ENCODE measurements around the gene FCAMR.

Gene FCAMR, protein sequence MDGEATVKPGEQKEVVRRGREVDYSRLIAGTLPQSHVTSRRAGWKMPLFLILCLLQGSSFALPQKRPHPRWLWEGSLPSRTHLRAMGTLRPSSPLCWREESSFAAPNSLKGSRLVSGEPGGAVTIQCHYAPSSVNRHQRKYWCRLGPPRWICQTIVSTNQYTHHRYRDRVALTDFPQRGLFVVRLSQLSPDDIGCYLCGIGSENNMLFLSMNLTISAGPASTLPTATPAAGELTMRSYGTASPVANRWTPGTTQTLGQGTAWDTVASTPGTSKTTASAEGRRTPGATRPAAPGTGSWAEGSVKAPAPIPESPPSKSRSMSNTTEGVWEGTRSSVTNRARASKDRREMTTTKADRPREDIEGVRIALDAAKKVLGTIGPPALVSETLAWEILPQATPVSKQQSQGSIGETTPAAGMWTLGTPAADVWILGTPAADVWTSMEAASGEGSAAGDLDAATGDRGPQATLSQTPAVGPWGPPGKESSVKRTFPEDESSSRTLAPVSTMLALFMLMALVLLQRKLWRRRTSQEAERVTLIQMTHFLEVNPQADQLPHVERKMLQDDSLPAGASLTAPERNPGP

GRCh38 chr1:206970446-206970845 lies at the start of gene FCAMR:
Gene FCAMR, minus strand, starts transcription at chr1:206970460. Its CDS starts 335 bp downstream, at chr1:206970125.
- DNase-seq, result no peak

DNA sequence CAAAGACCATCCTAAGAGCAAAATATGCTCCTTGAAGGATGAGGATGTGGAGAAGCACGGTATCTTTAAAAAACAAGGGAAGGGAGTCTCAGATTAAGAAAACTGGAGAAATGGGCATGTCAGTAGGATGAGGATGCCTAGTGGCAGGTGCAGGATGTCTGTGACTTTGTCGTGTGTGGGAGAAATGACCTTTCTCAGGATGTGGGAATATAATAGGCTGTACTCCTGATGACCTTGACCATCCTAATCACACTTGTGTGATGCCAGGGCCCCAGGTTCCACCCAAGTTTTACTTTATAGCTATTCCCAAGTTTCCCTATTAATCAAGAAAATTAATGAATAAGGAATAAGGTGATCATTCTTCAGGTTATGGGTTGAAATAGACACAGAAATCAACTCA lies 49.4 kb upstream of the FCAMR start:
- DNase-seq, result no peak

DNA sequence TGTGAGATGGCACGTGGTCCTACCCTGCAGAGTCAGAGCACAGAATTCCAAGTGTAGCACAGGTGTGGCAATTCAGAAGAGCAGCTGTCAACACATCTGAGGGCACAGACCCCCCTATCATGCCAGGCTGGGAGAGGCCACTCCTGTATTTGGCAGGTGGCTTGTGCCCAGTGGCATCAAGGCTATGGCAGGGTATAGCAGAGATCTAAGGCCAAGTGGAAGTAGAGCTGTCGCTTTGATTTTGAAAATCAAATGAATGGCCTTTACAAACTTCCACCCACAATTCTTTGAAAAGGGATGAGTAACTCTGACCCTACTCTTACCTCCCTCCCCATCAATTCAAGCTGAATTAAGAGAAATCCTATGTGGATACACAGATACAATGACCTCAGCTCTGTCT lies 48.9 kb upstream of the FCAMR start:
- no peak for DNase-seq

DNA sequence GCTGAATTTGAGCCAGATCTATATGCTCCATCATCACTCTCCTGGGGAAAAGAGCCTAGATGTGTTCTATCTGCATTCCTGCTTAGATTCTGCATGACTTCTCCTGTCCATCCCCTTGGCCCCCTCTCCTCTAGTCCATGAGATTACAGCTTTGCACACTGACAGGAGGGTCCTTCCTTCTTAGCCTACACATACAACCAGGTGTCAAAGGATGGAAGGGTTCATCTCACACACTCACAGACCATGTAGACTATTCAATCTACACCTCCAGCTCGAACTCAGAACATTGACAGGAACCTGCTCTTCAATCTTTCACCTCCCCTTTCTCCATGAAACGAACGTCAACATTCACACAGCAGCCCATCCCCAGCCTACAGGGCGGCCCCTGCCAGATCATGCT lies 48.4 kb upstream of the FCAMR start:
- no peak for DNase-seq

DNA sequence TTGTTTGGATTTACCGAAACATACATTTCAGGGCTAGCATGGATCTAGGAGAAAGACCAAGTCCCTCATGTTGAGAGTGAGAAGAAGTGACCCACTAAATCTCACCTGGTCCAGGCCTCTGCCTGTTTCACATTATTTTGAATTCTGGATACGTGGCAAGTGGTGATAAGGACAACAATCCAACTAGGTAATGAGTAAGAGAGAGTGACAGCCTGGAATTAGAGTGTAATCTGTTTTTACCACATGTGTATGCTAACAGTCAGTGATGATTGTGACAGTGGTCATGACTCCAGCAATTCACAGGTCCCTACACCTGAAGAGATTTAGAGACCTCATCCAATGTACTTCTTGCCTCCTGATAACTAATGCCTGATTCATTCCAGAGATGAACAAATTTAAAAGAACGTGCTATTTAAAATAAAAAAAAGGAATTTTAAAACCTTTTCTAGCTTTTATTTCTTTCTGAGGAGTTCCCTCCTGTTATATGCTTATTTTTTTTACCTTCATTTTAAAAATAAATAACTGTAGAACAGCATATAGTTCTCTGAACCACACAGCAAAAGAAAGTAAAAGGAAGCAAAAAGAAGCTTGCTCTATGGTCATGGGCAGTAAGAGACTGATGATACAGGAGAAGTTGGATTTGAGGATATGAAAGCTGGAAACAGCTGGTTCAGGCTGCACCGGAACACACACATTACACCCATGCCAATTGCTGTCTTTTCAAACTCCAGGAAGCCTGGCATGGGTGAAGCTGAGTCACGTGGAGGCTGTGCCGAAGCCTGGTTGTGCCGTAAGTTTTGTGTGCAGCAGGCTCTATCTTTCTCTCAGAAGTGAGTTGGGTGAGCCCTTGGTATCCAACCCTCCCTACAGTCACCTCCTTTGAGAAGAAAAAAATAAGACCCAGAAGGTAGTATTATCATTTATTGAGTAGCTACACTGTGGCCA lies 47.6 kb upstream of the FCAMR start:
- no peak for DNase-seq

DNA sequence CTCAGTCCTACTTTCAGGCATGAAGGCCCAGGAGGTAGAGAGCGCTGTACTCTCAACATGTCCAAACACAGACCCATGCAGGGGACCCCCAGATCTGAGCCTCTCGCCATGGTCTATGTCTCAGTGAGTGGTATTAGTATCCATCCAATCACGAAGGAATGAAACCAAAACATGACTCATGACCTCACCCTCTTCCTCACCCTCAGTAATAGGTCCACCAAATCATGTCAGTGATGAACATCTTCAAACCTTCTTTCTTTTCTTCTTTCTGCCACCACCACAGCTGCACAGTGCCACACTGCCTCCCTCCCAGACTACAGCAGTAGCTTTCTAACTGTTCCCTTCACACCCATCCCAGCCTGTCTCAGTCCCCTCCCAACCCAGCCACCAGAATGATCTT lies 45.5 kb upstream of the FCAMR start:
- no peak for DNase-seq

GRCh38 chr1:207014728-207015127 lies 44.5 kb upstream of the FCAMR start:
- DNase-seq, result no peak

- no peak for DNase-seq
Observed at GRCh38 chr1:207013321-207014085, 43.2 kb upstream of the FCAMR start.

- no peak for DNase-seq
Observed at GRCh38 chr1:207010726-207011125, 40.5 kb upstream of the FCAMR start.

- DNase-seq, result no peak
Observed at GRCh38 chr1:207009945-207010344, 39.7 kb upstream of the FCAMR start.

- no peak for DNase-seq
Observed at GRCh38 chr1:207009182-207009850, 39.1 kb upstream of the FCAMR start.

GRCh38 chr1:207007352-207008033 lies 37.2 kb upstream of the FCAMR start:
- peak; percentile 93 for DNase-seq

DNA sequence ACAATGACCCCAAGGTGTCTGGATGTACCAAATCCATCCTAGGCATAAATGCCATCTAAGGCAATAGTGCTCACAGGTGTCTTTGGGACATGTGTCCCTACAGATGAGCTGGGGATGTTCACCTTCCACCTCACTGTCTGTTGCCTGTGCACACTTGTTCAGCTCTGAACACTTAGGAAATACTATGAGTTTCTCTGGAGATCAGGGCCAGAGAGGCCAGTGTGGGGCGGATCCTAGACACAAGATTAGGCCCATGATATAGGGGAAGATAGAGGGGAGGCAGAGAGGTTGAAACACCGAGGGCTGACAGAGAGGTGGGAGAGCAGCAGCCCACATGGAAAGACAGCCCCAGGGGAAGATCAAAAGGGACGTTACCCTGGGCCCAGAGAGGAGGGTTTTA lies 36.7 kb upstream of the FCAMR start:
- no peak for DNase-seq

- no peak for DNase-seq
Observed at GRCh38 chr1:207006083-207006482, 35.8 kb upstream of the FCAMR start.

DNA sequence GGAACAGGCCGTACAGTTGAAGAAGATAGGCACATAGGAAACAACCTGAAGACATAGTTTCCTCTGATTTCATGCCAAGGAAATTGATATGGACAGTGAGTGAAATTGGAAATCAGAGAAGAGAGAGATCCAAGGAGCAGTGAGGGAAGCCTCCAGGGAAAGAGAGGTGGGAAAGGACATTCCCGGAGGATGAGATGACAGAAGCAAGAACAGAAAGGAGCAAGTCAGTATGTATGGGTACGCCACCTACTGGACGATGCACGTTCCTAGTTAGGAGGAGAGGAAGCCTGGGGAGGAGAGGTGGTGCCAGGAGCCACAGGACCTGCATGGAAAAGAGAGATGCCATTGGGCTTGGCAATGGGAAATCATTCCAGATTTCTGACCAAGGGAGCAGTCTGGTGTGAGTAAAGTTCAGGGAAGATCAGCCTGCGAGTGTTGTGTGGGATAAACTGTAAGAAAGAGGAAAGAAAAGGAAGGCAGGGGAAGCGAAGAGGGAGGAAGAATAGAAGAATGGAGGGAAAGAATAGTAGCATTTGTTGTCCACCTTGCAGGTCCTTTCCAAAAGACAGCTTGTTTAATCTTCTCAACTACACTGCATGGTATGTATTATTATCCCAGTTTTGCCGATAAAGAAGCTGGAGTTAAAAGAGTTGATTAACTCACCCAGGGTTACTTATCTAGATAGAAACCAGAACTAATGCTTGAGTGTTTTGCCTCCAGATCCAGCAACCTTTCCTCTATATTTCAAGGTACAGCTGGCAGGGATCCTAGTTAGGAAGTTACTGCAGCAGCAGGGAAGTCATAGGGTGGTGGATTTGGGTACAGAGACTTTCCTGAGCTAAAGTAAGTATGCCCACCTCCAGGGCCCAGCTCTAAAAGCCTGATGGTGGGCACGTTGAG lies 34.9 kb upstream of the FCAMR start:
- DNase-seq, result peak; percentile 82

DNA sequence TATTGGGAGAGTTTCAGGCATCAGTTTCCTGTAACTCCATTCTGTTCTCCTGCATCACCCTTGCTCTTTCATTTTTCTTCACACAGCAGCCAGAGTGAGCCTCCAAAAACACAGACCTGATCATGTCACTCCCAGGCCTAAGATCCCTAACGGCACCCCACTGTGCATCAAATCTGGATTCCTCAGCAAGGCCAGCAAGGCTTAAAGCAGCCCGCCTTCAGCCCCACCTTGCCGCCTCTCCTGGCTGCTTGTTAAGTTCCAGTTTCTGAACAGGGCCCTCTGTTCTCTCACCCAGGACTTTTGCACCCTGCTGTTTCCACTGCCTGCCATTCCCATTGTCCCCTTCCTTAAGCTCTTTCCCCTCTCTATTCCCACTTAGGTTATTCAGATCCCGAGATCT lies 33.0 kb upstream of the FCAMR start:
- no peak for DNase-seq

GRCh38 chr1:207002724-207003146 lies 32.5 kb upstream of the FCAMR start:
- no peak for DNase-seq

- no peak for DNase-seq
Observed at GRCh38 chr1:207001492-207002245, 31.4 kb upstream of the FCAMR start.

DNA sequence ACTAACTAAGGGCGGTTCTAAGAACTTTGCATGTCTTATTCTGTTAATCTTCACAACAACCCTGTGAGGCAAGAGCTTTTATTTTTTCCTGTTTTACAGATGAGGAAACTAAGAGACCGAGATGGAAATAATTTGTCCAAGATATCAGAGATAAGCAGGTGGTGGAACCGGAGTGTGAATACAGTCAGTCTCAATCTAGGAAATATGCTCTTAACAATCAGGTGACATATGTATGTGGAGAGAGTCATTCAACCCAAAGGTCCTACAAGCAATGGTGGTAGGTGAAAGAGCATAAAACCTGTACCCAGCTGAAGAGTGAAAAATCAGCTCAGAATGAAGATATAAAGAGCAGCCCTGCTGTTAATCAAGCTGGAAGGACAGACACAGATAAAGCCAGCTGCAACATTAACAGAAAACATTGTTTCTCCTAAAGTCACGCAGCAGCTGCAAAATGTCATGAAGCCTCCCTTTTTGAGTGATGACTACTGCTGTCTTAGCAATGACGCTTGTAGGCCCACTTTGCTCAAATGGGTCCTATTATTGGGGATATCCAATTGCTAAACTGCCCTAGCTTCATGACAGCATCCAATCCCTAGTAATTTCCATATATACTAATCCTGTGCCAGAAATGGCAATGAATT lies 30.5 kb upstream of the FCAMR start:
- no peak for DNase-seq

All from HCEC 1CT (cell line).